Stromal cell of bone marrow (primary cell): ENCODE data around the gene TSPO.

ENCODE experiments used
- DNase-seq: peaks from one replicate; pipeline ENCODE4 v3.0.0-alpha.2; 2012; ENCODE audit warnings: low read depth

The TSPO gene

DNA sequence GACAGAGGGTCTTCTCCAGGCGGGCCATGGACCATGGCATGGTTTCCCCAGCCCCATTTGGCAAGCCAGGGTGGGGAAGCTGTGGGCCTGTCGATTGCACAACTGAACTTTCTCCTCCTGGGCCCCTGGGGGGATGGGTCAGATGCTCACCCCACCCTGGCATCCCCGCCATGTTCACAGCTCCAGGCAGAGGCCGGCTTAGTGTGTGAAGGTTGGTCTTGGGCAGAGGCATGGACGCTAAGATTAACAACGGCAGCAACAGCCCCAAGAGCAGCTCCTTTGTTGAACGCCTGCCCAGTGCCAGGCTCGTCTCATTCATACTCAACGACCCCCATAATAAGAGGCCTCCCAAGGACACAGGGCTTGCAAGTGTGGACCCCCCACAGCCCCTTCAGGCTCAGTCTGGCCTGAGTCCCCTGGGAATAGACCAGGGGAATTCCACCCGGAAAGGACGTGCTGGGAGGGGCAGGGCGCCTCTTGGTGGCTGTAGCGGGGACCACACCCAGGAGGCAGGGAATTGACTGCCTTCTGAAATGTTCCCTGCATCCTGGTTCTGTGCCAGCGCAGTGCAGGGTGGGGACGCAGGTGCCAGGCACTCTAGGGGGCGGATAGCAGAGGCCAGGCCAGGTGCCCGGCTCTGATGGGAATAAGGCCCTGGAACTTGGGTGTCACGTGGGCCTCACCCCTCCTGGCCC lies 8.3 kb downstream of the TSPO start:
- DNase-seq: no peak

DNA sequence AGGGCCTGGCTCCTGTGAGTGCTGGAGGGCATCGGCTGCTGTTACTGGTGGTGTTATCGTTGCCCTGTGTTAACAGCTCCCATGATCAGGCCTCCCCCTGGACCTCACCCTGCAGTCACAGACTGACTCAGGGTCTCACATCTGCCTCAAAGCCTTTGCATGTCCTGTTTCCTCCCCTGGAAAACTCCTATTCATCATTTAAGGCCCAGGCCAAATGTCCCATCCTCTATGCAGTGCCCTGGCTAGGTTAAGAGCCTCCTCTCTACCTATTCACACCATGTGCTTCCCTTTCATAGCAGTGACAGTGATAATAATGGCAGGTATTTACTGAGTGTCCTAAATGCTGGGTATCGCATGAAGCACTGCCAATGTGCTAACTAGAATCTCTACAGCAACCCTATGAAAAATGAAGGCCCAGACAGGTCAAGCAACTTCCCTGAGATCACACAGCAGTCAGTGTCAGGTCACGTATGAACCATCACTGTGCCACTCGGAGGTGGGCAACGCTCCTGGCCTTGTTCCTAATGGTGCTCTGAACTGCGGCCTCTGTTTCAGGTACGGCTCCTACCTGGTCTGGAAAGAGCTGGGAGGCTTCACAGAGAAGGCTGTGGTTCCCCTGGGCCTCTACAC lies 9.3 kb downstream of the TSPO start:
- no peak for DNase-seq

DNA sequence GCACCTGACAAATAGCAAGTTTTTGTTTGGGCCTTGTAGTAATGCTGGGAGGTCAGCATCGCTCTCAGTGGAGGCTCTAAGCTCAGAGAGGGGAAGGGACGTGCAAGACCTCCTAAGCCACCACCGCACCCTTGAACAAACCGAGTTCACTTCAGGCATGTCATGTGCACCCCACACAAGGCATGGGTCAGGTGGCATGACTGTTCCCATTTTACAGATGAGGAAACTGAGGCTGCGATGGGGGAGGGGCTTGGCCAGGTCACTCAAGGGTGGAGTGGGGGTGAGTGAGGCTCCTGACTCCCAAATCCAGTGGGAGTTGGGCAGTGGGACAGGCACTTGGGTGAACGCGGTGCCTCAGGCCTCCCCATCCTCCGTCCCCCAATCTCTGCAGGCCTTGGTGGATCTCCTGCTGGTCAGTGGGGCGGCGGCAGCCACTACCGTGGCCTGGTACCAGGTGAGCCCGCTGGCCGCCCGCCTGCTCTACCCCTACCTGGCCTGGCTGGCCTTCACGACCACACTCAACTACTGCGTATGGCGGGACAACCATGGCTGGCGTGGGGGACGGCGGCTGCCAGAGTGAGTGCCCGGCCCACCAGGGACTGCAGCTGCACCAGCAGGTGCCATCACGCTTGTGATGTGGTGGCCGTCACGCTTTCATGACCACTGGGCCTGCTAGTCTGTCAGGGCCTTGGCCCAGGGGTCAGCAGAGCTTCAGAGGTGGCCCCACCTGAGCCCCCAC lies 11.2 kb downstream of the TSPO start:
- no peak for DNase-seq

DNA sequence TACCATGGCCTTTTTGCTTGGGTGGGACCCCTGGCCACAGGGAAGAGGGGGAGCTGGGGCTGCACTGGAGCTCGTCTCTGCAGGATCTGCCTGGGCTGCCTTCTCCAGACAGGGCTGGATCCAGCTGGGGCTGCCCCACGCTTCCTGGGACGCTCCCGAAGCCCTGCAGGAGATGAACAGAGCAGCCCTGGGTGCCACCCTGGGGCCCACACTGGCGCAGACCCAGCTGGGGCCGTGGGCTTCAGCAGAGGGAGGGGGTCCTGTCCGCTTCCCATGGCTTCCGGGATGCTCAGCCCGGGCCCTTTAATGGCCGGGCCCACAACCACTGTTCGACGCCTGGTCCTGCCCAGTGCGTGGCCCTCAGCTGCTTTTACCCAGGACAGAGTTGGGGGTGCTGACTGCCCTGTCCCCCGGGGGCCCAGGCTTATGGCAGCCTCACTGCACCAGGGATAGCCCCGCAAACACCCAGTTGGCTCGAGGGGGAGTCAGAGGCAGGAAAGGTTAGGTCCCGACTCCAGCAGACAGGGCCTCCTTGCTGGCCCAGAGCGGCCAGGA lies 12.0 kb downstream of the TSPO start:
- DNase-seq: no peak

DNA sequence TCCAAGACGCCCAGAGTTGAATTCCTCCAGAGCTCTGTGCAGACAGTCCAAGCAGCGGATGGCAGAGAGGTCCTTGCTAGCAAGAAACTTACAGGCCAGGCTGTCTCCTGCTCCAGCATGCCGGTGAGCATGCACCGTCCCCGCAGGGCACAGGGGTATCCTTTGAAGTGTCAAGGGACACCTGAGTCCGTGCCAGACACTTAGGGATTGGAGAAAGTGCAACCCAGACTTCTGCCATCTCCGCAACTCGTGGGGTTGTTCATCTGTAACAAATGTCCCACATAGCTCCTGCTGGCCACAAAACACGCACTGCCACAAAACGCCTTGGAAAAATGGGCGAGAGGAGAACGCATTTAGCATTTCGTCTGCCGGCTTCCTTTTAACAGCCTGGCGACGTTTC lies 13.3 kb downstream of the TSPO start:
- no peak for DNase-seq

DNA sequence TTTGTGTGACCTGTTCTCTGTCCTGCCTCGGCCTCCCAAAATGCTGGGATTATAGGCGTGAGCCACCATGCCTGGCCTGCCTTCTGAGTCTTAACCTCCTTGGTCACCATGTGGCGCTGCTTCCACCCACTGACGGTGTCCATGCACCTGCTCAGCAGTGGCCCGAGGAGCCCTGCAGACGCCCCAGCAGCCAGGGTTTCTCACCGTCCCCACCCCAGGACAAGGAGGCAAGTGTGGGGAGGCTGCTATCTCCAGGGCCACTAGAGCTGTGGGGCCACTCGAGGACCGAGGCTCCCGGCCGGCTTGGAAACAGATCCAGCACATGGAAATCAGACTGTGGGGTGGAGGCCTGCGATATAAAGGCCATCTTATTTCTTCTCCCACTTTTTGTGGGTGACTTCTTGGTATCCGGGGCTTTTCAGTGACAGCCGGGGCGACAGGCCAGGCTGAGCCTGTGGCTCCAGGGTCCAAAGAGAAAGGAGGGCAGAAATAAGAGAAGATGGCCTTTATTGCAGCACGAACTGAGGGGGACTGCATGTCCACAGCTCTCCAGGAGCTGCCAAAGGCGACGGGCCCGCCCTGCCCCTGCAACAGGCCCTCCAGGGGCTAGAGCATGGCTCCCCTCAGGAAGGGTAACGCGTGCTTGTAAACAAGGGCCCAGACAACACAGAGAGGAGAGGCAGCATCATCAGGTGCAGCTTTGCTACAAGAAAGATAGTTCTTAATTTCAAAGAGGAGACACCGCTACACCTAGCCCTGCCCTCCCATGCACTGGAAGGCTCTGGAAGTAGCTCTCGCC lies 15.0 kb downstream of the TSPO start:
- no peak for DNase-seq

DNA sequence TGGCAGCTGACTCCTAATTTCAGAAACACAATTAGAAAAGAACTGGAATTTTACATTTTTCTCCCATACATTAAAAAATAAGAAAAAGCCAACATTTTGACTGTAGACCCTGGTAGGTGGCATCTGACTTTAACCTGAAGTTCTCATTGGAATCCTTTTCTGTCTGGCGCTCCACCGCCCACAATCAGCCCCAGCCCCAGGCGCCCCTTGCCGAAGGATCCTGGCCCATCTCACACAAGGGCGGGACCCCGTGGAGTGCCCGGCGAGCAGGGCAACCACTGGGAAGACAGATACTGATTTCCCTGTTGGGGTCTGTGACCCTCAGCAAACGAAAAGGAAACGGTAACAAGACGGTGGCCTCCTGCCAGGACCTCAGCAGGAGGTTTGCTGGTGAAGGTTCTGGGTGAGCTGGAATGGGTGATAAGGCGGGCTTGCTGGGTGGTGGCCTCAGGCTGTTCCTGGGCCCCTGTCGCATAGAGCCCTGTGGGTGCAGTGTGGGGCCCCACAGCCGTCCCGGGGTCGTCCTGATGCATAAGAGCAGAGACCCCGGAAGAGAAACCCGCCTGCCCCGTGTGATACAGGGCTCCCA lies 15.7 kb downstream of the TSPO start:
- DNase-seq: no peak

DNA sequence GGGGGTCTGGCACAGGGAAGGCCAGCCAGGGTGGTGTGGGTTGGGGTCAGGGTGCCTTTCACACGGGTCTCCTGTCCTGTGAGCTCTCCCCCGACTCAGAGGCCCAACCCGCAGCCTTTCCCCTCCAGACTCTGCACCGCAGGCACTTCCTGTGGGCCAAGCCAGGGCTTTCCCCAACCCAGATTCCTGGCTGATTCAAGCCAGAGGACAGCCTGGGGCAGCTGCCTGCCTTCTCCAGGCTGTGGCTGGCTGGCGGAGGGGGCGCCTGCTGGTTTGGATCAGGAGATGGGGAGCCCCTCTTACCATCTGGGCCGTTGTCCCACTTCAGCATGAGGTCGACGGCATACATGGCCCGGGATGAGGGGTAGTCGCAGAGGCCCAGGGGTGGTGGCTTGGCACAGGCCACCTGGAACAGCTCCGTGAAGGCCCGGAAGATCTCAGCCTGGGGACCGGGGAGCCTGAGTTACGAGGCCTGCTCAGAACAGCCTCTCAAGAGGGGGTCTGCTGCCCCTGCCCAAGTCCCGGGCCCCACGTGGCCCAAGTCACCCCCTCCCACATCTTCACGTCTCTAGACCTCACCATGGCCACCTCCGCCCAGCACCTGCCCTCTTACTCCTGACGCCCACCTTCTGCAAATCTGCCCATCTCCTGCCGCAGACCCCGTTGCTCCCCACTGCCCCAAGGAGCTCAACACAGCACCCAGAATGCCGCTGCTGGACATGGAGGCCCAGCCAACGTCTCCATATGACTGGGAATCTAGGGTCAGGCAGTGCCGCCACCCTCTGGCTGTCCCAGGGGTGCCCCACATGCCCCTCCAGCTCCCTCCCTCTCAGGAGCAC lies 17.3 kb downstream of the TSPO start:
- no peak for DNase-seq

DNA sequence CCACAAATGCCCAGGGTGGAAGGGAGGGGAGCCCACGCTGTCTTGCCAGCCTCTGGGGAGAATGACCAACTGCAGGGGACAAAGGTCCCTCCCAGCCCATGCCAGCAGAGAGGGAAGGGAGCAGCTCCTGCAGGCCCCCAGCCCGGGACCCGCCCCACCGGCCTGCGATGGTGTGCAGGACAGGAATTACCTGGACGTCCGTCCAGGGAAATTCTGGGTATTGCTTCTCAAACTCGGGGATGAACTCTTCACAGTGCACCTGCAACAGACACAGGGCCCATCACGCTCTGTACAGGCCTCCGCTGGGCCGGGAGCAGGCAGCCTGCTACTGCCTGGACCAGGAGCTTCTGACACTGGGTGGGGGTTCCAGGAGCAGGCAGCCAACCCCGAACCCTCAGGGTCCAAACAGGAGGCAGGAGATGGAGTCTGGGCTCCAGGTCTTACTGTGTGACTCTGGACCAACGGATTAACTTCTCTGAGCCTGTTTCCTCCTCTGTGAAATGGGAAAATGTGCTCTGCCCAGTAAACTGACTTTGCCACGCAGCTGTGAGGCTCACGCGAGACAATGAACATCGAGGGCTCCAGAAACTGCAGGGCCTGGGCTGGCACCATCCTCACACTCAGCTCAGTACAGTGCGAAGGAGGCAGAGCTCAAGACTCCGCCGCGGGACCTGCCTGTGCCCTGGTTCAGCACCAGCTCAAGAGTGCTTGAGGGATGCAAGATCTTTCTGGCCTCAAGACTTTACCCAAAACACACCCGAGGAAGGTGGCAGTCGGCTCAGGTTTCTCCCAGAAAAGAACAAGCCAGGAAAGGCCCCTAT lies 18.2 kb downstream of the TSPO start:
- DNase-seq: no peak

DNA sequence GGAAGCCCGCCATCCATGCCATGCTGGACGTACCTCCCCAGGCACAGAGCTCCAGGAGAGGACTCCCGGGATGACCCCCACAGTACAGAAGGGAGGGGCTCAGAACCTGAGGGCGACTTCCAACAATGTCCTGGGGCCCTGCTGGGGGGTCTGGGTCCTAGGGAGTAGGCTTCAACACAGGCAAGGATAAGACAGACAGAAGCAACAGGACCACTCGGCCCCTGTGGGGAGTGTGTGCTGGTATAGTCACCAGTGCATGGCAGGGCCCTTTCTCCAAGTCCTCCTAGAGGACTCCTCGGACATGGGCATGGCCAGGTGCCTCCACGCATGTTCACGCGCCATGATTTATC lies 18.7 kb downstream of the TSPO start:
- no peak for DNase-seq

DNA sequence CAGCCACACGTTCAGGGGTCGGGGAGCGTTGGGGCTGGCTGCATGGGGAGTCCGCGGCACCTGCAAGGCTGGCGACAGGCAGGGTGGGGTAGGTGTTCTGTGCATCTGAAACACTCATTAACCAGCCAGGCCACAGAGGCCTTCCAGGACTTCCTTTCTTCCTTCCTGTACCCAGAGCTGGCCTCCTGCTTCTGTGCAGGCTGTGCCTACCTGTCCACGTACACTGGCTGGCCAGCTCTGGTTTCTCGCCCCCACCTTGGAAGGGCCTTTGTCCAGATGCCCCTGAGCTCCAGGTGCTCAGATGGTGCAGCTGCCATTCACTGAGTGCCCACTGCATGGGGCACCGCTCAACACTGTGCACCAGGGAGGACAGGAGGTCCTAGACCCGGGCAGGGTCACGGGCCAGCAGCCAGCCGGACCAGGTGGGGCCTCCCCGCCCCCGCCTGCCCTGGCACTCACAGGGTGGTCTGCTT lies 19.7 kb downstream of the TSPO start:
- no peak for DNase-seq

DNA sequence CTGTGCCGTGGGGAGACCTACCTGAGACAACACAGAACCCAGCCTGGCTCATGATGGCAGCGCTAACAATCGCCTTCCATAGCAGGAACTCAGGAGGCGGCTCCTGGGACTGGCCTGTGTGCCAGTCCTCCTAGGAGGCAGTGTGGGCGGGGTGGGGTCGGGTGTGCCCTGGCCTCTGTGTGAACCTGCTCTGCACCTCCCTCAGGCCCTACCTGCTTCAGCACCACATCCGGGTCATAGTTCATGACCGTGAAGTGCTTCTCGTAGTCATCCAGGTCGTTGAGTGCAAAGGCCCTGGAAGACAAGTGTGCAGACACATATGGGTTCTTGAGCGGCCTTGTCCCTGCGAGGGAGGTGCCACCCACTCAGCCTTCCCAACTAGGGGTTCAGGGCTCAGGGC lies 20.2 kb downstream of the TSPO start:
- DNase-seq: no peak

DNA sequence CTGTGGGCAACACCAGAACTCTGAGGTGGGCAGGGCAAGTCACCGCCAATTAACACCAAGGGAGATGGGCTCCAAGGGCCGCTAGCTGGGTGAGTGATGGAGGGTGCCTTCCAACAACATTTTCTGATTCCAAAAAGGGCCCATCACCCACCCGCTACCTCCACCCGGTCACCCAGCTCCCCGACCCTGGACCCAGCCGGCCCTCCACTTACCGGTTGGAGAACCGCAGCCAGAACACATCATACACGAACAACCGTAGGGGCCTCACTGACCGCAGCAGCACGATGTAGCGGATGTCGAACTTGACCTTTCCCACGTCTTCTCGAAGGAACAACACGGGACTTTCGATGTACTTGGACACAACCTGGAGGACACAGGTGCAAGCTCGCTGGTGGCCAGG lies 20.8 kb downstream of the TSPO start:
- no peak for DNase-seq

DNA sequence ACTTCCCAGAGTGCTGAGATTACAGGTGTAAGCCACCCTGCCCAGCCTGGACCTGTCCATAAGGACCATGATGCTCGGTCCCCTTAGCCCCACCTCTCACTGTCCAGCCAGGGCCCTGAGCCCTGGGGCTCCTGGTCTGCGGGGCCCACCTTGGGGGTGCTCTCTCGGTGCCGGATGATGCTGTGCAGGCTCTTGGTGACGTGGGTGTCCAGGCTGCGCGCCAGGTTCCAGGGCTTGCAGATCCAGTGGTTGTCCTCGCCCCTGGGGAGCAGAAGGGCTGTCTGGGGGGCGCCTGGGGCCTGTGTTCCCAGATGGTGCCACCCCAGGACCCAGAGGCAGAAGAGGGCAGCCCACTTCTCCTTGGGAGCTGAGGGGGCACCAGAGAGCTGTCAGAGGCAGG lies 22.2 kb downstream of the TSPO start:
- DNase-seq: no peak

DNA sequence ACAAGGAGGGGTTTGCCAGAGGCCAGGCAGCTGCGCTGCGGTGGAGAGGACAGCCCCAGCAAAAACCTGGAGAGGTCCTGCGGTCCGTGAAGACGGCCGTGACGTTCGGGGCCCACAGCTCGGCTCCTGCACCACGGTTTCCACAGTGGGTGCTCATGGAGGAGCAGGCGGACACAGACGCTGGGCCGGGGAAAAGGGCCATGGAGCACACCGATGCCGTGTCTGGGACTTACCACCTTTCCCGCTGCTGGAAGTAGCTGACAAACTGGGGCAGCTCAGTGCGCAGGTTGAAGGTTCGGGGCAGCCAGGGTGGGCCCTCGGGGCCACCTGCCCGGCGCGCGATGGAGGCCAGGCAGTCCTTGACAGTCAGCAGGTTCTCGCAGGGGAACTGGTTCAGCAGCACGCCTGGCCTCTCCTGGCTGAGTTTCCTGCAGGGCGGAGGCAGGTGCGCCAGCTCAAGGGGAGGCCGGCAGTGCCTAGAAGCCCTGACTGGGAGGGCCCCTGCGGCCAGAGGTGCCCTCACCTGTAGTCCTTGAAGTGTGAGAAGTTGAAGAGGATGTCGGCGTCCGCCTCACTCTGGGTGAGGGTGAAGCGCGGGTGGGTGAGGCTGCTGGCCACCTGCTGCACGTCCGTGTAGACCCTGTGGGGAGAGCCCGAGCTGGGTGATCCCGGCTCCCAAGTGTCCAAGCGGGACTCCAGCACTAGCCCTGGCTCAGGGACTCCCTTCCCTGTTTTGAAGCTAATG lies 22.8 kb downstream of the TSPO start:
- no peak for DNase-seq

DNA sequence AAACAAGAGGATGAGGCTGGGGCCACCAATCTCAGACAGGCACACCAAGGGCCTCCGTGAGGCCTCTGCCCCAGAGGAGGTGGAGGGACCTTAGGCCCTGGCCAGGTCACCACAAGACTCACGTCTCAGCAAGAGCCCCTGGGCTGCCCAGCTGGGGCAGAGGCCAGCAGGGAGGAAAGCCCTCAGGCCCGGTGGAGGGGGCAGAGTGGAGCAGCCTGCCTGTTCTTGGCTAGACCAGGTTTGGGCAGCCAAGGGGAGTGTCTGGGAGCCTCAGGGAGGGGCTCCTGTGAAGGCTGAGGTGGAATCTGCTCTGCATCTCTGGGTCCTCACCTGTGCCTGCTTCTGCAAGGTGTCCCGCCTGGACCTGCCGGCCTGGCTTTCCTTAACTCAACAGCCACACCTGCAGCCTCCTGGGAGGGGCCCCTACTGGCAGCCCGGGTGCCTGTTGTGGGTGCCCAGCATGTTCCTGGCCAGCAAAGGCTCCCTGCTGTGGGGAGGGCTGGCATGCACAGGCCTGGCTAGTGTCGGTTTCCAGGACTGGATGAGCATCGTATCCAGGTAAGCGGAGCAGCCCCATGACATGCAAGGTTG lies 23.7 kb downstream of the TSPO start:
- no peak for DNase-seq

DNA sequence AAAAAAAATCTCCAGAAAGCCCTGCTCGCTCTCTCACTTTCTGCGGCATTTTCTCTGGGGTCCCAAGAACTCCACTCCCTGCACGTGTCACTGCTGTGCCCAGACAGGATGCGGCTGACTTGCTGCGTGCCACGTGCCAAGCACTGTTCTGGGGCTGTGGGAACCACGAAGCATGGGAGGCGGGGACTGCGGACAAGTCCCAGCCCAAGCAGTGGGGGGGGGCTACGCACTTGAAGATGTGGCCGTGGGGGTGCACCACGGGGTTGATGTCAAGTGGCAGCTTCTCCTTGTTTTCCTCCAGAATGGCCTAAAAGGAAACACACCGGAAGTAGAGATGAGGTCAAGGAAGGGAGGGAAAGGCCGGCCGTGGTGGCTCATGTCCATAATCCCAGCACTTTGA lies 24.7 kb downstream of the TSPO start:
- DNase-seq: no peak

DNA sequence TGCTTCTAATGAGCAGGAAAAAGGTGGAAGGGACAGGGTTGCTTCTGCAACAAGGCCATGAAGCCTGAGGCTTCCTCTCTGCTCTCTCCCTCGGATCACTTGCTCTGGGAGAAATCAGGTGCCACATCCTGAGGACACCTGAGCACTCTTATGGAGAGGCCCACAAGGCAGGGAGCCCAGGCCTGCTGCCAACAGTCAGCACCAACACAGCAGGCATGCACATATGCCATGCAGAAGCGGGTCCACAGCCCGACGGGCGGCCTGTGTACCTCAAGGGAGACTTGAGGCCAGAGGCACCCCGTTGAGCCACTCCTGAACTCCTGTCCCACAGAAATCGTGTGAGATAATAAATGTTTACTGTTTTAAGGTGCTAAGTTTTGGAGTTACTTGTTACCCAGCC lies 26.1 kb downstream of the TSPO start:
- no peak for DNase-seq
